Naive thymus-derived CD4-positive, alpha-beta T cell (primary cell): ENCODE results near the gene PRELID2. TPM values are rescaled to one million over a fixed set of nuclear protein-coding genes. Genes with fewer than 3 reads are reported as not detected.

Experiments used
- ATAC-seq: fragments of 150-1000 bp; cut with Tn5 transposase; 2 replicates; pipeline ENCODE4 v1.10.0; 2021; ENCODE audit warnings: mild to moderate bottlenecking, moderate library complexity
- CTCF ChIA-PET: fragments of 350-600 bp; sonication (Branson Sonifier 250); formaldehyde crosslinking; loops from one replicate; lab custom pipeline; 2021; ENCODE audit warnings: antibody characterized with exemption; lab: Charles Lee
- POLR2A ChIA-PET: fragments of 350-600 bp; sonication (Branson Sonifier 250); formaldehyde crosslinking; loops from one replicate; lab custom pipeline; 2021; ENCODE audit warnings: antibody characterized with exemption, inconsistent platforms; lab: Charles Lee
- DNase-seq, 9 donors: peaks; one replicate each; pipeline versions ENCODE4 v3.0.0 to v3.0.0-alpha.2; 2020 to 2022; ENCODE audit warnings: mixed read lengths in 1 of 9
- H3K27ac ChIP-seq: one replicate; pipeline ENCODE4 v1.7.0; 2013; ENCODE audit warnings: mild to moderate bottlenecking, low read depth, low read length, moderate library complexity
- H3K27me3 ChIP-seq, 2 donors: one replicate each; pipeline ENCODE4 v1.7.0; 2013; ENCODE audit warnings: low read length in 2 of 2, mild to moderate bottlenecking in 2 of 2, moderate library complexity in 2 of 2; ENCODE audit not compliant: control insufficient read depth in 2 of 2, insufficient read depth in 2 of 2
- H3K36me3 ChIP-seq, 3 experiments: 1 replicate in 2 of 3; 2 replicates in 1 of 3; pipeline ENCODE4 v1.7.0; 2013; ENCODE audit warnings: low read length in 3 of 3, mild to moderate bottlenecking in 3 of 3, moderate library complexity in 1 of 3; ENCODE audit not compliant: insufficient read depth in 3 of 3, control insufficient read depth in 2 of 3
- H3K4me1 ChIP-seq, 2 donors: one replicate each; pipeline ENCODE4 v1.7.0; 2013; ENCODE audit warnings: low read length in 2 of 2, mild to moderate bottlenecking in 2 of 2, moderate library complexity in 1 of 2; ENCODE audit not compliant: control insufficient read depth in 2 of 2, insufficient read depth in 2 of 2
- H3K4me3 ChIP-seq: 2 replicates; pipeline ENCODE4 v1.7.0; 2013; ENCODE audit warnings: mild to moderate bottlenecking, low read length
- H3K9me3 ChIP-seq, 3 experiments: 1 replicate in 2 of 3; 2 replicates in 1 of 3; pipeline ENCODE4 v1.7.0; 2013; ENCODE audit warnings: low read length in 3 of 3; ENCODE audit not compliant: control insufficient read depth in 2 of 3
- H3K27ac Mint-ChIP-seq, 9 donors: one replicate each; pipeline ENCODE4 v1.8.0; 2020 to 2022; ENCODE audit warnings: mixed read lengths in 9 of 9, mild to moderate bottlenecking in 8 of 9, moderate library complexity in 5 of 9, inconsistent platforms in 2 of 9
- H3K27me3 Mint-ChIP-seq, 5 donors: one replicate each; pipeline ENCODE4 v1.8.0; 2021 to 2022; ENCODE audit warnings: mixed read lengths in 5 of 5, mild to moderate bottlenecking in 1 of 5
- H3K36me3 Mint-ChIP-seq, 5 donors: one replicate each; pipeline ENCODE4 v1.8.0; 2020 to 2022; ENCODE audit warnings: mixed read lengths in 5 of 5, mild to moderate bottlenecking in 3 of 5, inconsistent platforms in 1 of 5
- H3K4me1 Mint-ChIP-seq, 7 donors: one replicate each; pipeline ENCODE4 v1.8.0; 2020 to 2022; ENCODE audit warnings: mixed read lengths in 7 of 7, mild to moderate bottlenecking in 3 of 7, inconsistent platforms in 1 of 7
- H3K4me3 Mint-ChIP-seq, 10 donors: one replicate each; pipeline ENCODE4 v1.8.0; 2020 to 2022; ENCODE audit warnings: mild to moderate bottlenecking in 10 of 10, mixed read lengths in 10 of 10, moderate library complexity in 6 of 10, inconsistent platforms in 2 of 10
- H3K9me3 Mint-ChIP-seq, 11 donors: one replicate each; pipeline ENCODE4 v1.8.0; 2020 to 2022; ENCODE audit warnings: mixed read lengths in 11 of 11, mild to moderate bottlenecking in 4 of 11, inconsistent platforms in 1 of 11, moderate library complexity in 1 of 11
- intact Hi-C, 2 donors: fragments of 100-400 bp; cut with micrococcal nuclease; formaldehyde crosslinking; loops; one replicate each; pipeline ENCODE4 v1.15.1; 2023
- polyA plus RNA-seq, 2 donors: library from polyadenylated mRNA; unstranded; fragments of 300-500 nt; fragmentation: Illumina TruSeq; gene quantifications; one replicate each; pipeline ENCODE4 v1.2.3, GENCODE V29; 2021
- total RNA-seq, 6 experiments: library from RNA in 5 of 6; stranded (reverse) in 5 of 6; gene quantifications; 1 replicate in 5 of 6; 2 replicates in 1 of 6; pipeline ENCODE4 v1.2.3 and lab custom pipeline; 2021 to 2026

The PRELID2 gene
- total RNA-seq, result 1 to 10 TPM in 2 of 5 experiments, under 1 TPM in 1, not detected in 2; 0.29 to 4.1 (median 2.4) TPM
- 1 to 10 TPM in 1 of 2 donors, under 1 TPM in 1; 0.64 to 1.3 TPM for polyA plus RNA-seq
- 0.54 reads per million for total RNA-seq (lab: John Stamatoyannopoulos, UW)

GRCh38 chr5:145834917-145835847, at the start of gene PRELID2:
Gene PRELID2 (minus strand): TSS chr5:145835342. CDS start chr5:145835251, 91 bp downstream.
- ChIA-PET POLR2A (no interaction called here), CTCF (interaction anchor here (0.5 kb wide), 1 partner anchor 17 kb away, joined by 3 read pairs; no protein-coding TSS in a partner anchor)
- peak within 1 kb of the TSS; percentile 35 for H3K4me3 ChIP-seq
- ATAC-seq, result peak; percentile 83
- no peaks in the 10 kb centered on the region for H3K36me3 ChIP-seq
- no peak within 1 kb of the TSS for H3K27ac Mint-ChIP-seq
- H3K4me3 Mint-ChIP-seq, result peak within 1 kb of the TSS; percentile 42 to 81 (median 58)
- H3K9me3 ChIP-seq, result no peaks in the 10 kb centered on the region
- H3K27me3 Mint-ChIP-seq, result peaks cover 14 to 30% (median 20%) of the 10 kb centered on the region in 5 donors
- H3K4me1 Mint-ChIP-seq, result peaks cover 0 to 25% (median 10%) of the 10 kb centered on the region in 7 donors
- DNase-seq, result peak in 4 of 9 donors; percentile 1 to 71 (median 16)
- intact Hi-C loops, result no loop called here
- H3K27ac ChIP-seq, result no peak within 1 kb of the TSS
- H3K9me3 Mint-ChIP-seq, result peaks cover 0 to 2% (median 0%) of the 10 kb centered on the region in 11 donors
- peaks cover 0 to 4% of the 10 kb centered on the region in 2 donors for H3K4me1 ChIP-seq
- H3K36me3 Mint-ChIP-seq, result no peaks in the 10 kb centered on the region
- H3K27me3 ChIP-seq, result no peaks in the 10 kb centered on the region

GRCh38 chr5:145874765-145875164, 39.6 kb upstream of the PRELID2 start:
- intact Hi-C loops, result no loop called here

GRCh38 chr5:145872914-145873313, 37.8 kb upstream of the PRELID2 start, which contains the start of gene GRXCR2:
Gene GRXCR2 (minus strand): TSS chr5:145873014. CDS start chr5:145872968, 46 bp downstream.
- CTCF ChIA-PET, result no interaction called here
- H3K9me3 ChIP-seq, result no peaks in the 10 kb centered on the region
- Mint-ChIP-seq H3K4me1 (no peaks in the 10 kb centered on the region), H3K36me3 (peaks cover 0 to 5% (median 0%) of the 10 kb centered on the region in 5 donors), H3K4me3 (no peak within 1 kb of the TSS), H3K27me3 (peaks cover 0 to 27% (median 10%) of the 10 kb centered on the region in 5 donors), H3K9me3 (peaks cover 0 to 5% (median 0%) of the 10 kb centered on the region in 11 donors), H3K27ac (no peak within 1 kb of the TSS)
- H3K4me3 ChIP-seq, result no peak within 1 kb of the TSS
- H3K27ac ChIP-seq, result no peak within 1 kb of the TSS
- H3K4me1 ChIP-seq, result no peaks in the 10 kb centered on the region
- POLR2A ChIA-PET, result no interaction called here
- intact Hi-C loops, result no loop called here
- DNase-seq (no peak), ATAC-seq (no peak)
- no peaks in the 10 kb centered on the region for H3K27me3 ChIP-seq
- no peaks in the 10 kb centered on the region for H3K36me3 ChIP-seq

More at GRCh38 chr5:145874765-145875164, 39.6 kb upstream of the PRELID2 start:
- peaks cover 0 to 10% (median under 1%) of the 10 kb centered on the region in 11 donors for H3K9me3 Mint-ChIP-seq
- no peak for DNase-seq
- H3K4me3 ChIP-seq, result no peak overlapping the region
- H3K27me3 Mint-ChIP-seq, result peaks cover 0 to 33% (median 10%) of the 10 kb centered on the region in 5 donors
- H3K4me1 ChIP-seq, result no peaks in the 10 kb centered on the region
- POLR2A ChIA-PET, result no interaction called here
- H3K27ac Mint-ChIP-seq, result no peak overlapping the region
- no peaks in the 10 kb centered on the region for H3K36me3 ChIP-seq
- no peak for ATAC-seq
- no peak overlapping the region for H3K27ac ChIP-seq
- H3K27me3 ChIP-seq, result no peaks in the 10 kb centered on the region
- H3K4me3 Mint-ChIP-seq, result no peak overlapping the region
- H3K9me3 ChIP-seq, result no peaks in the 10 kb centered on the region
- peaks cover 0 to 5% (median 0%) of the 10 kb centered on the region in 5 donors for H3K36me3 Mint-ChIP-seq
- CTCF ChIA-PET, result no interaction called here
- no peaks in the 10 kb centered on the region for H3K4me1 Mint-ChIP-seq

- Histone ChIP-seq H3K27me3 (no peaks in the 10 kb centered on the region), H3K4me3 (no peak overlapping the region), H3K27ac (no peak overlapping the region), H3K36me3 (no peaks in the 10 kb centered on the region), H3K9me3 (no peaks in the 10 kb centered on the region), H3K4me1 (no peaks in the 10 kb centered on the region)
- no peak for DNase-seq
- peaks cover 0 to 5% (median 0%) of the 10 kb centered on the region in 5 donors for H3K36me3 Mint-ChIP-seq
- CTCF ChIA-PET, result no interaction called here
- no peaks in the 10 kb centered on the region for H3K4me1 Mint-ChIP-seq
- POLR2A ChIA-PET, result no interaction called here
- H3K27ac Mint-ChIP-seq, result no peak overlapping the region
- no peak overlapping the region for H3K4me3 Mint-ChIP-seq
- intact Hi-C loops, result no loop called here
- ATAC-seq, result no peak
- H3K9me3 Mint-ChIP-seq, result peaks cover 0 to 5% (median 0%) of the 10 kb centered on the region in 11 donors
- H3K27me3 Mint-ChIP-seq, result peaks cover 0 to 27% (median 10%) of the 10 kb centered on the region in 5 donors
Observed at GRCh38 chr5:145872486-145872885, 37.3 kb upstream of the PRELID2 start.

GRCh38 chr5:145869753-145870152, 34.6 kb upstream of the PRELID2 start:
- CTCF ChIA-PET, result no interaction called here
- H3K4me3 ChIP-seq, result no peak overlapping the region
- ATAC-seq (no peak), DNase-seq (no peak)
- no peak overlapping the region for H3K27ac ChIP-seq
- peaks cover 0 to 5% (median 0%) of the 10 kb centered on the region in 5 donors for H3K36me3 Mint-ChIP-seq
- no peak overlapping the region for H3K27ac Mint-ChIP-seq
- H3K4me1 Mint-ChIP-seq, result no peaks in the 10 kb centered on the region
- peaks cover 4 to 28% (median 9%) of the 10 kb centered on the region in 5 donors for H3K27me3 Mint-ChIP-seq
- peaks cover 0 to 5% (median 0%) of the 10 kb centered on the region in 11 donors for H3K9me3 Mint-ChIP-seq
- no peak overlapping the region for H3K4me3 Mint-ChIP-seq
- no peaks in the 10 kb centered on the region for H3K9me3 ChIP-seq
- POLR2A ChIA-PET, result no interaction called here
- no peaks in the 10 kb centered on the region for H3K4me1 ChIP-seq
- intact Hi-C loops, result no loop called here
- no peaks in the 10 kb centered on the region for H3K36me3 ChIP-seq
- no peaks in the 10 kb centered on the region for H3K27me3 ChIP-seq

GRCh38 chr5:145867806-145868205, 32.7 kb upstream of the PRELID2 start:
- POLR2A ChIA-PET, result no interaction called here
- peaks cover 0 to 7% (median 0%) of the 10 kb centered on the region in 11 donors for H3K9me3 Mint-ChIP-seq

More at GRCh38 chr5:145867806-145868205, 32.7 kb upstream of the PRELID2 start:
- Mint-ChIP-seq H3K27me3 (peaks cover 4 to 20% (median 8%) of the 10 kb centered on the region in 5 donors), H3K4me3 (no peak overlapping the region), H3K36me3 (peaks cover 0 to 5% (median 0%) of the 10 kb centered on the region in 5 donors), H3K4me1 (no peaks in the 10 kb centered on the region), H3K27ac (no peak overlapping the region)
- CTCF ChIA-PET, result no interaction called here
- intact Hi-C loops, result no loop called here
- no peaks in the 10 kb centered on the region for H3K36me3 ChIP-seq
- no peaks in the 10 kb centered on the region for H3K4me1 ChIP-seq
- DNase-seq, result no peak
- H3K27ac ChIP-seq, result no peak overlapping the region
- no peaks in the 10 kb centered on the region for H3K27me3 ChIP-seq
- no peak for ATAC-seq
- H3K4me3 ChIP-seq, result no peak overlapping the region
- H3K9me3 ChIP-seq, result no peaks in the 10 kb centered on the region
